GM21619 (cell line): ENCODE results near the gene MFSD1.
"Not testable (repeated sequence)": the region's sequence is repeated elsewhere in the genome, so short reads cannot be mapped to it uniquely, and the experiment has no call there.

Source experiments
- ATAC-seq: cut with Tn5 transposase; IDR thresholded peaks from one replicate; pipeline ENCODE4 v1.9.1; 2021; ENCODE audit not compliant: unreplicated experiment

MFSD1 gene

GRCh38 chr3:158775426-158776410, 26.1 kb upstream of the MFSD1 start:
- ATAC-seq = peak; percentile 61

DNA sequence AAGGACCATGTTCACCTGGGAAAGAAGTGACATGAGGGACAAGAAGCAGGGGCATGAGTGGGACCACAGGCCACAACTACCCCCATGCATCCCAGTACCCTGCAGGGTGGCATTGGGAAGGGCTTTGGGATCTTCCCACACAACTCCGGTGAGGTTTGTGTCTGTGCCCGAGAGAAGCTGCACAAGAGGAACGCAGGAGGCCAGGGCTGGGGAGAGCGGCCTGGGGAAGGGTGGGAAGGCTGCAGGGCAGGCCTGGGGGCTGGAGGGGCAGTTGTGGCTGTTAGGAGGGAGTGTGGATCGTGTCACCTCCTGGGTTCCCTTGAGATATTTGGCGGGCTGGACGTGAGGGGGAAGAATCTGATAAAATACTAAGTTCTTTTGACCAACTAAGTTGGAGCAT, 25.3 kb upstream of the MFSD1 start:
- ATAC-seq = no peak

GRCh38 chr3:158777161-158777873, 24.5 kb upstream of the MFSD1 start:
- no peak for ATAC-seq

DNA sequence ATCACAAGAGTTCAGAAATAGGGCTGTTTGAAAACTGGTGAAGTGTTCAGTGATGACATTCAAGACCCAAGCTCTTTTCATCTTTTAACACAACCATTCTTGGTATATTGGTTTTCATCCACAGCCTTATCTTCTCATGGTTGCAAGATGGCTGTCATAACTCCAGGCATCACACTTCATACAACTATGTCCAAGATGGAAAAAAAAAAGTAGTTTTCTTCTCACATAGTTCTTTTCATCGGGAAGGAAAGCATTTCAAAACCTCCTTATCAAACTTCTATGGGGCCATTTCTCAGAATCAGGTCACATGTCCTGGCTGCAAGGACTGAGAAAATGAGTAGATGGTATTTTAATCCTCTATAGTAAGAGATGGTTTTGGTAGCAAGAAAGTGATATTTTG, 21.1 kb upstream of the MFSD1 start:
- no peak for ATAC-seq

DNA sequence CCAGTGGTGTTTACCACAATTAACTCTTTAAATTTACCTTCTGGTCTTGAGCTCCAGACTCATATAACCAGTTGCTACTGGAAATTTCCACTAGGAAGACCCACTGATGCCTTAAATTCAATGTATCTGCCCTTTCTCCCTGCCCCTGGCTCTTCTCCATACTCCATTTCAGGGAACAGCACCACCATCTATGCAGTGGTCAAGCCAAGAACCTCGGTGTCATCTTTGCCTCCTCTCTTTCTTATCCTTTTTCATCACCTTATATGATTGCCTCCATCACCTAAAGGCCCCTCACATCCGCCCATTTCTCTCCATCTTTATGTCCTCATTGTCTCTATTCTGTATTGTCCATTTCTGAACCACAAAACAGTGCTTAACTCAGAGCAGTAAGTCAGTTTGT, 20.7 kb upstream of the MFSD1 start:
- no peak for ATAC-seq

DNA sequence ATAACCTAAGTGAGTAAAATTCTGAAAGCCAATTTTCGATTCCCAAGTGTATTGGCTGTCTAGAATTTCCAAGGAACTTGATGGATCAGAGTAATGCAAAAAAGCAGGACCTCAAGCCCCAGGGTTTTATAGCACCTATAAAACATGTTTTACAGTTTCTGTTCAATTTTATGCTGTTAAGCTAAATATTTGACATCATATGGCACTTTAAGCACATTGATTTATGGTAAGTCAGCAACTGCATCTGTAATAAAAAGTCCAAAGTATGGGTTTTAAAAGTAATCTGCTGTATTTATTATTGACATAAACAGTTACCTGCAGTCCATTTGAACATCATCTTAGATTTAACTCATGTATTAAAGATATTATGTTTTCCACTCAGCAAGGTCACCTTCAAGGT, 20.0 kb upstream of the MFSD1 start:
- ATAC-seq = no peak

GRCh38 chr3:158782283-158782989, 19.4 kb upstream of the MFSD1 start:
- no peak for ATAC-seq

- no peak for ATAC-seq
These were observed 18.8 kb upstream of the MFSD1 start for GRCh38 chr3:158783051-158783450.

GRCh38 chr3:158785972-158786371, 15.9 kb upstream of the MFSD1 start:
- ATAC-seq = no peak

GRCh38 chr3:158788446-158788845, 13.4 kb upstream of the MFSD1 start:
- ATAC-seq = no peak

DNA sequence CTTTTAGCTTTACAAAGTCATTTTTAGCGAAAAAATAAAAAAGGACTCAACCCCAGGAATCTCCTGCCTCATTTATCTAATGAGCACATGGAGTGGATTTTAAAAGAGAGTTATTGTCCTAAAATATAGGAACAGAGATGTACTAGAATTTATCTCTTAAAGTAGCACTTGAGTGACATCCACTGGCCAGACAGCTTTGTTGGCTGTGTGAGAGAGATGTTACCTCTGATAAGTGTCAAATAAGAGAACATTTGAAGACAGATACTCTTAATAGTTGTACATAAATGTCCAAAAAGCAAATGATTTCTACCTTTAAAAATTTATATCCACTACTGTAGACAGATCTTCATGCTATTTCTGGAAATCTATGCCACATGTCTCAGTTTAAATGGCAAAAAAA, 12.3 kb upstream of the MFSD1 start:
- ATAC-seq = no peak

- peak; percentile 79 for ATAC-seq
These were observed 10.8 kb upstream of the MFSD1 start for GRCh38 chr3:158790901-158791589.

DNA sequence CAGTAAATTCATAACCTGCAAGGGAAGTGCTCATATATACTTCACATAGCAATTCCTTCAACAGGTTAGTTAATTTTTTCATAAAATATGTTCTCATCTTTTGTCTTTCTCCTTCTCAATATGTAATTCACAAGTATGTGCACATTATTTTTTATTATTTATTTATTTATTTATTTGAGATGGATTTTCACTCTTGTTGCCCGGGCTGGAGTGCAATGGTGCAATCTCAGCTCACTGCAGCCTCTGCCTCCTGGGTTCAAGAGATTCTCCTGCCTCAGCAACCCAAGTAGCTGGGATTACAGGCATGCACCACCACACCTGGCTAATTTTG, 10.3 kb upstream of the MFSD1 start:
- not testable (repeated sequence) for ATAC-seq

- ATAC-seq = no peak
These were observed 9.1 kb upstream of the MFSD1 start for GRCh38 chr3:158792709-158793108.

- no peak for ATAC-seq
These were observed 7.6 kb upstream of the MFSD1 start for GRCh38 chr3:158794206-158794605.

- ATAC-seq = no peak
These were observed 6.8 kb upstream of the MFSD1 start for GRCh38 chr3:158794936-158795518.

DNA sequence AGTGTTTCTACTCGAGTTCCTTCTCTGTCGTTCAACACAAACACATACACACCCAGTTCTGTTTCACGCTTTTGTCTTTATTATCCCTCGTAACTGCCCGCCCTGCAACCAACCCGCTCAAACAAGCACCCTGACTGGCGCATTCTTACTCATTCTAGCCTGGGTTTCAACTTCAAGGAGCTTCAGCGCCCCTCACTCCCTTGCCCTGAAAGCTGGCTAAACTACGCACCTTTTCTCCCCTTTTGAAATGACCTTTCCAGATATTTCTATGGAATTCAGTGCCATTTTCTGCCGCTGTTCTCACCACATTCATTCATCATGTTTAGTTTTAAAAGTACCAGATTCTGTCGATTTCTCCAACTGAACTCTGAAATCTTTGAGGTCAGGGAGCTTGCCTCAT, 653 bp upstream of the MFSD1 start:
- ATAC-seq = no peak

- peak; percentile 32 for ATAC-seq
These were observed 785 bp downstream of the MFSD1 start for GRCh38 chr3:158802409-158803268.

DNA sequence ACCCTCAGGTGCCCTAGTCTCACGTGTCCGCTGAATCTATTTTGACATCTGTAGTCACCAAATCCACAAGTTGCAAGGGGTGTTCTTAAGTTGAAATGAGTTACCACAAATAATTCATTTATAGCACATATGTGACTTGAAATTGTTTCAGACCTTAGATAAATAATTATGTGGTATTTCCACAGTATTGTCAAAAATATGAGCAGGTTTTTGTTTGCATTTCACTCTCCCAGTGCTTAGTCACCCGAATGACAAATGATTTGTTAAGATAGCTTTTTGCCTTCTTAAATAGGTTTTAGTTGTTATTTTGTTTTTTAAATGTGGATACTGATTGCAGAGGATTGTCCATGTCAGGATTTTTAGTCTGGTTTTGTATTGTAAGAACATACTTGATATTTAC, 2.6 kb downstream of the MFSD1 start:
- no peak for ATAC-seq

GRCh38 chr3:158808697-158809096, 6.8 kb downstream of the MFSD1 start:
- no peak for ATAC-seq
